Measurements from ENCODE around the gene DSTN.

Gene DSTN

GRCh38 chr20:17625246-17626051 is 55.6 kb downstream of the DSTN start:
- DNase-seq, result no peak

GRCh38 chr20:17626217-17627007 is 56.5 kb downstream of the DSTN start:
- no peak for DNase-seq

- no peak for DNase-seq
These were observed 57.5 kb downstream of the DSTN start for GRCh38 chr20:17627101-17627955.

- DNase-seq, result no peak
These were observed 58.4 kb downstream of the DSTN start for GRCh38 chr20:17628101-17628841.

- no peak for DNase-seq
These were observed 59.1 kb downstream of the DSTN start for GRCh38 chr20:17629025-17629424.

- no peak for DNase-seq
These were observed 59.8 kb downstream of the DSTN start for GRCh38 chr20:17629678-17630089.

DNA sequence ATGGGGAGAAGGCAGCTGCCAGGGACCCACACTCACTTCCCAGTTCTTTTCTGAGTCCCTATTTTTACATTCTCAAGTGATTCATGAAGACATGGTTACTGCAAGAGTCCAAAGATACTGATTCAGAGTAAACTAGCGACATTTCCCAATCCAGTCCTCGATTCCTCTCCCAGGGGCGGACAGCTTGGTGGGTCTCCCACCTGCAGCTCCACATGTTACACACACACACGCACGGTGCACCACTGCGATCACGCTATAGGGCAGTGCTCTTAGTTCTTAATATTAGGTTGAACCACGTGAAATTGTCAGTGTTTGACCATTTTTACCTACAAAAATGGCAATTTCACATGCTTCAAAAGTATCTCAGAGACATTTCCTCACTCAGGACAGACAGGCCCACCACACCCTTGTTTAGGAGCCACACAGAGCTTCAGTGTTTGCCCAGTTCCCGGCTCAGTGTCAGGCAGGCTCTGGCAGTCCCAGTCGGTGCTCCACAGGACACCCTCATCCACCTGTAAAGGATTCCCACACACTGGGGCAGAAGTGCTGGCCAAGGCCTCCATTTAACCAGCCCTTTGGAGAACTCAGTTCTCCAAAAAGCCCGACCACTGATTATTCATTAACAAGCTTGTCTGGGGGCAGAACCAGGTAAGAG is 60.4 kb downstream of the DSTN start:
- DNase-seq, result no peak

- no peak for DNase-seq
These were observed 60.9 kb downstream of the DSTN start for GRCh38 chr20:17630806-17631195.

DNA sequence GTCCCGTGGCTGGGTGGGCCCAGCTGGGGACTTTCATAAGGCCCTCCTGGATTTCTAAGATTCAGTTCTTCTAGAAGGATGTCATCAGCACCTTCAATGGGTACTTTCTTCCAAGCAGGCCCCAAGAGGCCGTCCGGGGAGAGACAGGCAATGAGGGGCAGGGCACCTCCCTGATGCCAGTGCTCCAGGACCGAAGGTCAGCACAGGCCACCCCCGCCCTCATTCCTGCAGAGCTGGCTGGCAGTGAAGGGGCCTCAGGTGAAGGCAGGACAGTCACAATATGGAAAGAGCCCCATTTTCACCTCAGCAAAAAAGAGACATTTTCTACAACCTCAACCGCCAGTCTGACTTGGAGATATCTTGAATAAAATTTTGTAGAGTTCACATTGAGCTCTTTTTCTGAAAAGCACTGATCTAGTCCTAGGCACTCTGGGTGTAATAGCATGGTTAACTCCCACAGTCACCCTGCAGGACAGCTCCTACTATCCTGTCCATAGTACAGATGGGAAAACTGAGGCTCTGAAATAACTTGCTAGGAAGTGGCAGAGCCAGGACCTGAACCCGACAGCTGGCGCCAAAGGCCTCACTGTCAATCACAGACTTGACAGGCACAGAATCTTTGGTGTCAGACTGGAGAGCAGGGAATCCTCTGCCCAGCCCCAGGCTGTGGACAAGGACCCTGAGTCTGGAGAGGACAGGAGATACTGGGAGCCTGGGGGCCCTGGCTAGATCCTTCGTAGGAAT is 61.9 kb downstream of the DSTN start:
- no peak for DNase-seq

GRCh38 chr20:17633221-17633849 is 63.5 kb downstream of the DSTN start:
- DNase-seq, result no peak

GRCh38 chr20:17633850-17634500 is 64.1 kb downstream of the DSTN start:
- no peak for DNase-seq

GRCh38 chr20:17634661-17635331 is 64.9 kb downstream of the DSTN start:
- no peak for DNase-seq

DNA sequence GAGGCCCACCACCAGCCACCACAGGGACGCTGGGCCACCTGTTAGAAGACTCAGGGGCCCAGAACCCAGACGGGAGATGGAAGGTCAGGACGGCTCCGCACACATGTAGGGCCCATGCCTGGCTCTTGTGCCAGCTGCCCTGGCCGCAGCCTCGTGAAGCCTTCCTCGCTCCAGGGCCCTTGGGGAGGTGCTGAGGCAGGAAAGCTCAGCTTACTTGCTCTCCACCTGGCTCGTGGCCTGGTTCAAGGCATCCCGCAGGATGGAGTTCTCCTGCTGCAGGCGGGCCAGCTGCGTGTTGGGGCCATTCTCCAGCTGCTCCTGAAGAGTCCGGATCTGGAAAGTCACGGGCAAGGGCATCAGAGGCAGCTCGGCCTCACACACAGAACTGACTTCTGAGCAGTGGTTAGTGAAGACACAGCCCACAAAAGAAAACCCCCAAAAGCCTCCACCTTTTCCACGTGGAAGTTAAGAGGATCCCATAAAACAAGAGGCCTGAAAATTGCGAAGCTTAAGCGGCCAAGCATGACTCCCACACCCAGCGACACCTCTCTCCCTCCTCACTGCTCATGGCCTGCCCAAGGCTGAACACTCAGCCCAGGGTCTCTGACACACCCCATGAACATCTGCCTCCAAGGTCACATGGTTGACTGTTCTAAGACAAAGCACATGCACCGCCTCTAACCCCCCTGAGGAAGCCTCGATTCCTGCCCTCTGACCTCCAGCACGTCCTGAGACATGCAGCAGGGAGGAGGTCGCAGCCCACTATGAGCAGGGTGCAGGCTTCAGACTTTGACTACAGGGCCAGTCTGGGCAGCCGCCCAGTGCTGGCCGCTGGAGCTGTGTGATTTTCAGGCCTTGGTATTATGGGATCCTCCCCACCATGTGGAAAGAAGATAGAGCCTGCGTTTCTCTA is 65.7 kb downstream of the DSTN start:
- no peak for DNase-seq

- DNase-seq, result no peak
These were observed 66.9 kb downstream of the DSTN start for GRCh38 chr20:17636523-17637412.

GRCh38 chr20:17637413-17637780 is 67.5 kb downstream of the DSTN start:
- DNase-seq, result no peak

DNA sequence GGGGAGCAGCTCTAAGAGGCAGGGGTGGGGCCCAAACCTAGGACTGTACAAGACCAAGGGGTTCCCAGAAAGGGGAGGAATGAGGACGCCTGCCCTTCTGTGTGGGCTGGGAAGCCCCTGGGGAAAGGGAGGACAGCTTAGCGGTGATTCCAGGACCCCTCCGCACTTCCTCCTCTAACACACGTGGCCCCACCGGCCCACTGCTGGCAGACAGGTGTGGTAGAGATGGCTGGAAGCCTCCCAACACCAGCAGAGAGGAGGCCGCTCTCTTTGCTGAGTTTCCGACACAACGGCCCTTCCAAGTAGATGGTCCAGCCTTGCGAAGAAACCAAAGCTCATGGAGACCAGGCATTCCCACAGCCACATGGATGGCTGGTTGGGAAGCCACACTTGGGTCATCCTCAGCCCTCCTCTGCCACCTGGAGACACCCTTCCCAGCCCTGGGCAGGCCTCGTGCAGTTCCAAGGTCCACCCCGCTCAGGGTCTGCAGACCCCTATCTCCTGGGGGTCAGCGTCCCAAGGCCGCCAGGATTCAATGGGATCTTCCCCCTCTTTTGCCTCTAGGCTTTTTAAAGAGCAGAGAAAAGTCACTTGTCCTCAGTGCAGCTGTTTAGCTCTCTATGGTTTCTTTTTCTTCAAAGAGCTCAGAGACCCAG is 68.2 kb downstream of the DSTN start:
- DNase-seq, result no peak

- DNase-seq, result no peak
These were observed 69.0 kb downstream of the DSTN start for GRCh38 chr20:17638835-17639407.

Data from NCI-H2029 (cell line).